Coronary artery (tissue), 2 donors: Measurements from ENCODE around the gene MALL.
"Not testable (repeated sequence)": the region's sequence is repeated elsewhere in the genome, so short reads cannot be mapped to it uniquely, and the experiment has no call there.

ENCODE experiments used
- DNase-seq: peaks from one replicate; pipeline ENCODE4 v3.0.0-alpha.2; 2017; ENCODE audit warnings: low spot score
- H3K27ac ChIP-seq, 2 donors: fragments of 200-600 bp; sonication (generic); one replicate each; pipeline ENCODE4 v1.5.1; 2016 to 2019
- H3K4me3 ChIP-seq: fragments of 200-600 bp; sonication (generic); 2 replicates; pipeline ENCODE4 v1.5.1; 2016; ENCODE audit warnings: mild to moderate bottlenecking, moderate library complexity

Gene MALL

DNA sequence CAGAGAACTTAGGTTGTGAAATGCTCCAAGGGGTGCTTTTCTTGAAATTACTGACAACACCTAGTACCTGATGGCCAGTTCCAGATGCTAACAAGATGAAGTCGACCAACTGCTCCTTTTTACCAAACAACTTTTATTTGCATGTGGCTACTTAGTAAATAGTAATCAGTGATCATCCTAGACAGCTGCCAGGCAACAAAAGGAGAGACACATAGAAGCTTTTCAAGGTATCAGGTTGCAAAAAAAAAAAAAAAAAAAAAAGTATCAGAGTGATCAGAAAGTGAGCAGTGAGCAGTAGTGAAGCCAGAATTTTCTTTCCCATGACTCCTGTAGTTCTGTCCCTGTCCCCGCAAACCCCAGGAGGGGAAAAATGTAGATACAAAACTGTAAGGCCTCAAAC lies 31.9 kb downstream of the MALL start:
- H3K4me3 ChIP-seq, DNase-seq, H3K27ac ChIP-seq: not testable (repeated sequence)

DNA sequence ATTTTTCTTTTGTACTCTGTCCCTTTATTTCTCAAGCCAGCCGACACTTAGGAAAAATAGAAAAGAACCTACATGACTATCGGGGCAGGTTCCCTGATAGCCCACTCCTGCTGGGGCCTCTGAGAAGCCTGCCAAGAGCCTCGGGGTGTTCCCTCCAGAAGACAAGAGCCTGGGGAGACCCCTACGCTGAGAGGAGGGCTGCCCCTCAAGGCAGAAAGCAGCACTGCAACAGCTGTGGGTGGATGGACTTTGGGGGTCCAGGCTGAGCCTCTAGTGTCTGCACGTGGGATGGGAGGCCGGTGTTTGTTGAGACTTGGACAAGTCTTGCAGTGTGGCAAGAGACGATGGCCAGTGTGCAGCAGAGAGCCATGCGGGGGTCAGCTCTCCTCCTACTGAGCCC lies 32.5 kb downstream of the MALL start:
- H3K4me3 ChIP-seq, H3K27ac ChIP-seq, DNase-seq: not testable (repeated sequence)

DNA sequence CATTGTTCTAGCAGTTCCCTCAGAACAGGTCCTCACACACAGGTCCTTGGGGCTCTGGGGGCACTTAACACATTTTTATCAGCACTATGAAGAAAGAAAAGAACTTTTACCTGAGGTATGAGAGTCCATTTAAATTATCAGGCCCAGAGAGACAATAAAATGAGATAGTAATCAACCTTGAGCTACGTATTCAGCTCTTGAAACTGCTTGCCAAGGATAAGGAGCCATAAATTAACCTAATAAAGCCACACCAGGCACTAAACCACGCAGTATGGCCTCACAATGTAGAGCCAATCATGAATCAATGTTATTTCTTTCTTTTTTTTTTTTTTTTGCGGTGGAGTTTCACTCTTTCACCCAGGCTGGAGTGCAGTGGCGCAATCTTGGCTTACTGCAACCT lies 37.5 kb downstream of the MALL start:
- DNase-seq, H3K27ac ChIP-seq, H3K4me3 ChIP-seq: not testable (repeated sequence)

DNA sequence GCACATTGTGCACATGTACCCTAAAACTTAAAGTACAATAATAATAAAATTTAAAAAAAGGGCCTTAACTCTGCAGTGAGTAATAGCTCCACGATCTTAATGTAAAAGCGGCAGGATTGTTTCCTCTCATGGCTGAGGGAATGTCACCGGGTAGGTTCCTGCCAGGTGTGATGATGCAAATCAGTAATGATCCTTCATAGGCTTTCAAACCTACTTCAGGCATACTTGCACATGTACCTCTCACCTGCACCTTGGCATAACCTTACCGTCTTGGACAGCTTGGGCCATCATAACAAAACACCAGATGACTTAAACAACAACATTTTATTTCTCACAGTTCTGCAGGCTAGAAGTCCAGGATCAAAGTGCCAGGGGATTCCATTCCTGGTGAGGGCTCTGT lies 39.7 kb downstream of the MALL start:
- not testable (repeated sequence) for H3K4me3 ChIP-seq, DNase-seq, H3K27ac ChIP-seq

DNA sequence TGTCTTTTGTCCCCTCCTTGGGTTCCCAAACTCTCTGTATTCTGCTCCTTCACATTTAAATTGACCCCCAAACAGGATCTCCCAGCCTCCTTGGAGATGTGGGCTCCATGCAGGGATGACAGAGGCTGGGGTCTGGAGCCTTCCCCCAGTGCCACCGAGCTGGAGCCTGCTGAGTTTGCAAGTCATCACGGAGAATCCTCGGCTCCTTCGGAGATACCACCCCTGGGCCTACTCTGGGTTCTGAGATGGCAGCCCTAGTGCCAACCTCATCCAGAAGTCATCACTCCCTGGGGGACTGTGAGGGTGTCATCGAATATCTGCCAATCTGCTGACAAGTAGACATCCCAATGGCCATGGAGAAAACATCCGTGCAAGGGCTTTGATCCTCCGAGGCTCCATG lies 45.8 kb downstream of the MALL start:
- DNase-seq: peak; percentile 58
- H3K27ac ChIP-seq, H3K4me3 ChIP-seq: not testable (repeated sequence)

DNA sequence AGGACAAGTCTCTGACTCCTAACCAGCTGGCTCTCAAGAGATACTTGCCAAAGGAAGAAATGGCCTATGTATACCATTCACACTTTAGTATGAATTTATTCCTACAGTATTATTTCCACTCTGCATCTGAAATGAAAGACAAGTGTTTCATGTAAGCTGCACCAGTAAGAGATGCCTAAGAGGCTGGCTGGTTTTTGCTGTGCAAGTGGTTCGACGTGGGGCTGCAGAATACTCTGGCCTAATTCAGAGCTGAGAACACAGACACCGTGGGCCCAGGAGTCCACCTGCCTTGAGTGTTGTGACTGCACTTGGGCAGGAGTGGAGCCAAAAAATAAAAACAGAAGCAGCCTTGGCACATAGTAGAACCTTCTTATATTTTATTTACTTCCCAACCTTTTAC lies 47.5 kb downstream of the MALL start:
- H3K4me3 ChIP-seq, H3K27ac ChIP-seq: not testable (repeated sequence)
- DNase-seq: peak; percentile 41

DNA sequence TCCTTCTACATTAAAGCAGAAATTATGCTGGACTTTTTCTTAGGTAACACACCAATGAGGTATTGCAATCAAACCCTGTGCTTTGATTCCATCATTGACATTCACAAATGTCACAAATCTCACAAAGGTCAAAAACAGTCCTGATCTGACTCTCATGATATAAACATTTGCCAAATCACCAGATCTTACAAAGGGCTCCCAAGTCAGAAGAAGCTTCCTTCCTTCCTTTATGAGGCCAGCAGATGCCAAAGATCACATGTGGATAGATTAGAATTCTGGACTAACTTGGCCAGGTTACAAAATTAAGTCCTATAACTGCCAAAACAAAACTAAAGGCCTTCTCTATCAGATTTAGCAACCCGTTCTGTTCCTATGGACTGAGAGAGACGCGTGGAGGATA lies 53.3 kb downstream of the MALL start:
- DNase-seq, H3K4me3 ChIP-seq, H3K27ac ChIP-seq: not testable (repeated sequence)

DNA sequence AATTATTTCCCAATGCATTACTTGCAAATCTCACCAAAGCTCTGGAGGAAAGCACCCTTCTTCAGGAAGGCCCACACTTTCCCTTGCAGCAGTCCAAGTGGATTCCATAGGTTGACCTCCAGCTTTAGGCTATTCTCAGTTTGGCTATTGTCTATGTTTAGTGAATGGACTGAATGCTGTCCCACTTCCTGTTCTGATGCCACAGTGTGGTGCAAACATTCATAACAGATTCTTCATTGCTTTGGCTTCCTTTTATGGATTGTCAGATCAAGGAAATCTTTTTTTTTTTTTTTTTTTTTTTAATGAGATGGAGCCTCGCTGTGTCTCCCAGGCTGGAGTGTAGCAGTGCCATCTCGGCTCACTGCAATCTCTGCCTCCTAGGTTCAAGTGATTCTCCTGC lies 55.1 kb downstream of the MALL start:
- not testable (repeated sequence) for DNase-seq, H3K27ac ChIP-seq, H3K4me3 ChIP-seq

DNA sequence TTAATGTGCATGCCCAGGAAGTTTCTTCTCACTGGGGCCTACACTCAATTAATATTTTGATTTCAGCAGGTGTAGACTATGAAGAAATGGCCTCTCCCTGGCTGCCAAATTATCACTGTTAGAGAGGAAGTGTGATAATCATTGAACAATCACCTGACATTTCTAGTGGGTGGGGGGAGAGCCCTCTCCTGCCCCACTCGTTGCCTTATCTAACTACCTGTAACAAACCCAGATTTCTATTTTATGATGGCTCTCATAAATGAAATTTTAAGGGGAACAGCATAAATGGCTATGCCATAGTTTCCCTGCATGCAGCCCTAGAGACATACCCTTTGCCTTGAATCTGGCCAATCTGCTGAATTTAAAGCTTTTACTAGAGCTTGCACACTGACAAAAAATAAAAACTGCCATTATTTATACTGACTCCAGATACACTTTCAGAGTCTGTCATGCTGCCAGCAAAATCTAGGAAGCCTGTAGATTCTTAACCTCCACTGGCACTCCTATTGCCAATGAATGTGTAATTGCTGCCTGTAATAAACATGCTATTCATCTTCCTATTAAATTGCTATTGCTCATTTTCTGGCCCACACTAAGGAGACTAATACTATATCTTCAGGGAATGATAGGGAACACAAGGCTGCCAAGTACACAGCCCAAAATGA lies 55.8 kb downstream of the MALL start:
- not testable (repeated sequence) for H3K4me3 ChIP-seq, DNase-seq, H3K27ac ChIP-seq

DNA sequence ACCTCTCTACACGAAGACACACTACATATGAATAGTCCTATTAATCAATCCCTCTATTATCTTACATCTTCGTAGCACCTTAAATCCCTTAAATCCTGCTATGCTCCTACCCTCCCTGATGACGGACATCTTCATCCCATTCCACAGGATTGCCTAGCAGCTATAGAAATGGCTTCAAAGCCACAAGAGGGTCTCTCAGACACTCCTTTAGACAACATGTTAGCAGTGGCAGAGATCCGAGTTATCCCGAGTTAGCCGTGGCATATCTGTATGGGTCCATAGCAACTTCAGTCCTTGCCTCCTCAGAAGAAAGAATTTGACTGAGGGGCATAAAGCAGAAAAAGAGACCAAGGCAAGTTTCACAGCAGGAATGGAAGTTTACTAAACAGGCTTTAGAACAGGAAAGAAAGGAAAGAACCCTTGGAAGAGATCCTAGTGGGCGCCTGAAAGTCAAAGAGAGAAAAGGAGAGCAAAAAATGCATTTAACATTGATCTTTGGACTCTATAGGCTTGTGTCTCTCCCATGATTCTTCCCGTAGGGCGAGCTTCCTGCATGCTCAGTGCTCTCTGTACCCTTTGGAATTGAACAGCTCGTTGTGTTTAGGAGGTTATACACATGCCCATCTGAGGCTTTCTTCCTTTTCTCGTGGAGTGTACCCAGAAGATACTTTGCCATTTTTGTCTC lies 56.5 kb downstream of the MALL start:
- H3K4me3 ChIP-seq, DNase-seq: not testable (repeated sequence)

DNA sequence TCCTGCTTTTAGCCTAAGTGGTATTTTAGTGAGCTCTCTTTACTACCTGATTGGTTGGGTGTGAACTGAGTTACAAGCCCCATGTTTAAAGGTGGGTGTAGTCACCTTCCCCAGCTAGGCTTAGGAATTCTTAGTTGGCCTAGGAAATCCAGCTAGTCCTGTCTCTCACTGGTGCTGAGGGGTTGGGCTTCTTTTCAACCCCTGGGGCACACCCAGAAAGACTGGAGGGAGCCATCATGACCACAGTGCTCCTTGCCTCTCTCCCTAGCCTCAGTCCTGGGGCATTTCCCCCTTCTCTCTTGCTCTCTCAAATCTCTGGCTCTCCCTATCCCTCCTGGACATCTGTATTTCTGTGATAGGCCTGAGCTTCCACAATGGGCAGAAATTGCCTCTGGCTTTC lies 57.6 kb downstream of the MALL start:
- not testable (repeated sequence) for DNase-seq, H3K27ac ChIP-seq, H3K4me3 ChIP-seq

More for the DNA sequence above, 56.5 kb downstream of the MALL start:
- not testable (repeated sequence) for H3K27ac ChIP-seq

DNA sequence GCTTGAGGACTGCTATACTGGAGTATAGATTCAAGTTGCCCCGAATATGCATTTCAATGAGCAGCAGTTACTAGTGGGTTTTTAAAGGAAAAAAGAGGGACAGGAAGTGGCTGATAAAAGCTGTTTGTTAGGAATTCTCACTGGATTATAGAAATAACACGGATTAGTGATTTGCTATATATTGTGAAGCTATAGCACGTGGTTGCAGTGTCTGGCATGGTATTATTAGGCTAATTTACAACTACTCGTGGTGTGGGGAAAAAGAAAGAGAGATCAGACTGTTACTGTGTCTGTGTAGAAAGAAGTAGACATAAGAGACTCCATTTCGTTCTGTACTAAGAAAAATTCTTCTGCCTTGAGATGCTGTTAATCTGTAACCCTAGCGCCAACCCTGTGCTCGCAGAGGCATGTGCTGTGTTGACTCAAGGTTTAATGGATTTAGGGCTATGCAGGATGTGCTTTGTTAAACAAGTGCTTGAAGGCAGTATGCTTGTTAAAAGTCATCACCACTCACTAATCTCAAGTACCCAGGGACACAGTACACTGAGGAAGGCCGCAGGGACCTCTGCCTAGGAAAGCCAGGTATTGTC lies 59.7 kb downstream of the MALL start:
- not testable (repeated sequence) for H3K27ac ChIP-seq, DNase-seq

DNA sequence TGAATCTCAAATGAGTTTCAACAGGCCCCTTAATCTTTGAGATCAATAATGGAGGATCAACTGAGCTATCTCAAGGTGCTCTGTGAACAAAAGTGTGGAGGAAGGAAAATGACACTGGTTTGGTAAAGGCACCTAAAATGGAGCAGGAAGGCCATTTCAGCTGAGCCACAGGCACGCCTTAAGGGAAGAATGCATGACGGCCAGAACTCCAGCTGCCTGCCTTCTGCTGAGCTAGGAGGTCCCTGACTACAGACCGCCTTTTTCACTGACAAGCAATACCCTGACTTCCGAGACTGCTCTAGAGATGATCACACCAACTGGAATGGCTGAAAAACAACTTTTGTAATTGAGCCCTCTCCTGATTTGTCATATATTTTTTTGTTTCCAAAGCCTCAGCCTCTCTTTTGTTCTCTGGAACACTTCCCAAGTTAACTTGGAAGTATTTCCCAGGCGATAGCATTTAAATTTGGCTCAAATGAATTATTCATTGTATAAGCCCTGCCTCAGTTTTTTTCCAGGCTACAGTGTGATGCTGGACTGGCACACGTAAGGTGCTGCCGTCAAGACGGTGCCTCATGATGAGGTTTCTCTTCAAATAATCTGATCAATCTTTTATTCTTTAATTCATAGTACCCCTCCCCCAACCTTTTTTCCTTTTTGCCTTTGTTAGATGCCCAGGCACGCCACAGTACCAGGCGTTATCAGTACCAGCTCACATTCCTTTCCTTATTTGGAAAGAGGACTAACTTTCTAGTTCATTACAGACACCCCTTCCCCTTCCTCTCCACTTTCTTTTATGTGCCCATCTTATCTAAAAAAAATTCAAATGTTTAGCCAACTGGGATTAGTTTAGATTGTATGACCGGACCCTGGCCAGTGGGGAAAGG lies 60.9 kb downstream of the MALL start:
- DNase-seq: peak; percentile 75
- H3K27ac ChIP-seq: peak overlapping the region; percentile 57 to 82
- H3K4me3 ChIP-seq: not testable (repeated sequence)

More for the DNA sequence above, 59.7 kb downstream of the MALL start:
- H3K4me3 ChIP-seq: not testable (repeated sequence)

DNA sequence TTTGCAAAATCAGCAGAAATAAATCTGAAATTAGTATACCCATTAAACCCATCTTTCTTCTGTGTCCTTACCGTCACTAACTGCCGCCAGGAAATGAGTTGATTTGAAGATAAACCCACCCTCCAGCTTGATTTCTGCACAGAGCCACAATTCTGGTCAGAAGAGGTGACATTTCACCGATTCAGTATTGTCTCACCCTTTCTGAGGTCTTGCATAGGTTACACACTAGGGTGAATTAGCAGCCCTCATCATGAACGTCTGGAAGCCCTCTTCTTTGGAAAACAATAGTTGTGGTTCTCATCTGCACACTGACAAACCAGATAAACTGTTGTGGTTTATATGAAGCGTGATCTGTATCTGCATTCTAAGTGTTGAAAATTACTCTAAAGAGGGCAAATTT lies 61.9 kb downstream of the MALL start:
- not testable (repeated sequence) for DNase-seq, H3K27ac ChIP-seq, H3K4me3 ChIP-seq

DNA sequence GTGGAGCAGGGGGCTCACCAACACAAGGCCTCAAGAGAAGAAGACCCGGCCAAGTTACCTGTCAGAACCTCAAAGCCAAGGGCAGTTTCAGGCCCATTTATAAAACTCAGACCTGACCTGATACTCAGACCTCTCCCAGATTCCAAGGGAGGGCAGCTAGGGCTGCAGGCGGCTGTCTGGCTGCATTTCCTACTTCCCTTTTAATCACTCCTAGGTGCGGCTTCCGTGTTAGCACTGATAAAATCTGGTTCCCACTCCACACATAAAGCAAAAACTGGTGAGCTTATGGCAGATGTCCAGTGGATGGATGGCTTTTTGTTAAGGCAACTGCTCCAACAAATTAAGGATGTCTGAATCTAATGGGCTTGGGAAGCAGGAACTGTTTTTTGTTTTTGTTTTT lies 63.5 kb downstream of the MALL start:
- H3K4me3 ChIP-seq, DNase-seq, H3K27ac ChIP-seq: not testable (repeated sequence)

DNA sequence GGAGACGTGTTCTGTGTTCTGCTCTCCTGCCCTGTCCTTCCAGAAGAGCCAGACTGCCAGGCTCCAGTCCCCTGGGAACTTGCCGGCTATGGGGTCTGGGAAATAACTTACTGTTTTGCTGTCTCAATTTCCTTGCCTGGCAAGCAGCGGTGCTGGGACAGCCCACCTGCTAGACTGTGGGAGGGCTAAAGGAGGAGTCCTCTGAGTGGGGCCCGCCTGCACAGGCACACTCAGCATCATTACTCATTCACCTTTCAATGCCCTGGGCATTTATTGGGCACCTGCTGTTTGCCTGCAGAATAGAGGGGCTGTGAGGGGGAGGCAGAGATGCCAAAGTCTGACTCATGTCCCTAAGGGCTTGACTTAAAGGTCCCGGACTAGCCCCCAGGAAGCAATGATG lies 65.4 kb downstream of the MALL start:
- not testable (repeated sequence) for H3K27ac ChIP-seq, DNase-seq

DNA sequence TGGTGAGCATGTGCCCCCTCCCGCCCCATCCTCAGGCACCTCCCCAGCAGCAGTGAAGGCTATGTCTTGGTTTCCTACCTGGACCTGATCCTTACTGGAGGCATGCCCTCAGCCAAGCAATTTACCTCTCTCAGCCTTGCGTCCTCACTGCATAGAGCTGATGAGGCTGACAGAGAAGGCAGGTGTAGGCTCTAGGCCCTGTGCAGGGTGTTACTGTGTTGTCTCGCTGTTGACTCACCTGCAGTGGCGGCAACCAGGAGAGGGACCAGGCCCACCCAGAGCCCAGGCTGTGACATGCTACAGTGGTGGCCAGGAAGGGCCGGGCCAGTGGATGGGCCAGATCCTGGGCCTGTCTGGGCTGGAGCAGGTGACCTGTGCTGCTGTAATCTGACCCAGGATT lies 65.9 kb downstream of the MALL start:
- DNase-seq, H3K27ac ChIP-seq, H3K4me3 ChIP-seq: not testable (repeated sequence)

More for the DNA sequence above, 65.4 kb downstream of the MALL start:
- not testable (repeated sequence) for H3K4me3 ChIP-seq

DNA sequence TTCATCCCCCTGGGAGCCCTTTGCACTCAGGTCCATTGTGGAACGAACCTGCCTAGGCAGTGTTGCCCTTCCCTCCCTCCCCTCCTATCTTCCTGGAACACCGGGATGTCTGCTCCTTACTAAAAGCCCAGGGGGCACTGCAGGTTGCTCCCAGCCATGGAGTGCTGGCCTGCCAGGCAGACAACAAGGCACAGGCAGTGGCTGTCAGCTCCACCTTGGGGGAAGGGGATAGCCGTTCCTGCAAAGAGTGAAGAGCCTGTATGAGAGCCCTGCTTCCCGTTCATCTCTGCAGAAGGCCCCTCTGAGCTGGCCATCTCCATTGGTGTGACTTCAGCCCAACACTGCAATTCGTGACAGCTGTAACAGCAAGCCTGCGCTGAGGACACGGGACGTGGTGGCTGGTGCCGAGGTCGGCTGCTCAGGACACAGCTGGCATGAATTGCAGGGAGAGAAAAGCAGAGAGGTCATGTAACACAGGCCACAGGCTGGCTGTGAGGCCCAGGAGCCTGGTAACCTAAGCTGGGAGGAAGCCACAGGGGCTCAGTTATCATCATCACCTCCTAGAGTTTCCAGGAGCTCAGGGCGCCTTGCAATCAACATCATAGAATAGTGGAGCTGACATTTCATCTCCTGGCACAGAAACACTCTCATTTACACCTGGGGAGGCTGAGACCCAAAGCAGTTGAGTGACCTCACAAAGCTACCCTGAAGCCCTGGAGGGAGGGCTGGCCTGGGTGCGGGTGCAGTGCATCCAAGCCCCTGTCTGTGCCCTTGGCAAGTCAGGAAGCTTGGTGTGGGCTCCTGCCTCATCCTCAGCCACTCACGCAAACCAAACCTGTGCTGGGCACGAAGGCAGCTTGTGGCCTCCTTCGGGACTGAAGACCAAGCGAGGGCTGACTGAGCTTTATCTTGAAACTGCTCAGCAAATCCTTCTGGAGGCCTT lies 67.1 kb downstream of the MALL start:
- peak; percentile 46 for DNase-seq
- not testable (repeated sequence) for H3K27ac ChIP-seq, H3K4me3 ChIP-seq
